GM21515 (cell line): ENCODE results near the gene DPYSL4.

Experiments
- ATAC-seq: cut with Tn5 transposase; IDR thresholded peaks from one replicate; pipeline ENCODE4 v1.9.1; 2021; ENCODE audit not compliant: unreplicated experiment

Gene DPYSL4

GRCh38 chr10:132225073-132225848 lies 38.5 kb downstream of the DPYSL4 start:
- no peak for ATAC-seq

GRCh38 chr10:132225849-132226205 lies 39.1 kb downstream of the DPYSL4 start:
- no peak for ATAC-seq

- no peak for ATAC-seq
Observed at GRCh38 chr10:132226586-132227405, 40.0 kb downstream of the DPYSL4 start.

GRCh38 chr10:132227851-132228390 lies 41.2 kb downstream of the DPYSL4 start:
- ATAC-seq, result no peak

GRCh38 chr10:132228616-132229015 lies 41.9 kb downstream of the DPYSL4 start:
- ATAC-seq, result no peak

GRCh38 chr10:132229096-132229495 lies 42.3 kb downstream of the DPYSL4 start:
- ATAC-seq, result no peak

GRCh38 chr10:132229834-132230556 lies 43.2 kb downstream of the DPYSL4 start:
- peak; percentile 50 for ATAC-seq

- no peak for ATAC-seq
Observed at GRCh38 chr10:132230557-132231210, 43.9 kb downstream of the DPYSL4 start.

GRCh38 chr10:132231656-132232022 lies 44.9 kb downstream of the DPYSL4 start:
- no peak for ATAC-seq

GRCh38 chr10:132232023-132232951 lies 45.5 kb downstream of the DPYSL4 start:
- ATAC-seq, result no peak

- ATAC-seq, result no peak
Observed at GRCh38 chr10:132232981-132233380, 46.2 kb downstream of the DPYSL4 start.

- no peak for ATAC-seq
Observed at GRCh38 chr10:132233501-132234085, 46.8 kb downstream of the DPYSL4 start.

- no peak for ATAC-seq
Observed at GRCh38 chr10:132234860-132235259, 48.1 kb downstream of the DPYSL4 start.

- no peak for ATAC-seq
Observed at GRCh38 chr10:132236161-132236560, 49.4 kb downstream of the DPYSL4 start.

- ATAC-seq, result no peak
Observed at GRCh38 chr10:132236881-132237280, 50.1 kb downstream of the DPYSL4 start.

GRCh38 chr10:132237396-132237795 lies 50.6 kb downstream of the DPYSL4 start:
- no peak for ATAC-seq

GRCh38 chr10:132237871-132238270 lies 51.1 kb downstream of the DPYSL4 start:
- ATAC-seq, result no peak

- no peak for ATAC-seq
Observed at GRCh38 chr10:132238371-132239125, 51.8 kb downstream of the DPYSL4 start.
